HCT116 (cell line): ENCODE measurements around the gene PCCA. TPM values are rescaled to one million over a fixed set of nuclear protein-coding genes. Genes with fewer than 3 reads are reported as not detected.

Source experiments
- ATAC-seq: fragments of 200-7000 bp; cut with Tn5 transposase; 2 replicates; pipeline ENCODE4 v1.9.1; 2020; ENCODE audit warnings: mild to moderate bottlenecking, moderate library complexity
- BruUV-seq: library from RNA; stranded (reverse); fragments of 400-500 nt; replicated peaks from 2 replicates; lab custom pipeline; 2021; lab: Mats Ljungman, UMichigan
- CTCF ChIA-PET: fragments of 300-600 bp; sonication (Branson Sonifier 250); formaldehyde crosslinking; loops from one replicate; lab custom pipeline; 2021; ENCODE audit warnings: antibody characterized with exemption; lab: Charles Lee
- POLR2A ChIA-PET: fragments of 300-600, 350-600 bp; sonication (Branson Sonifier 250); formaldehyde crosslinking; loops from one replicate; lab custom pipeline; 2021; ENCODE audit warnings: antibody characterized with exemption; lab: Charles Lee
- RAD21 ChIA-PET, 2 experiments: fragments of 300-600 bp; sonication (Branson Sonifier 250); formaldehyde crosslinking; loops; one replicate each; lab custom pipeline; 2023; ENCODE audit warnings: low total read pairs in 2 of 2; ENCODE audit not compliant: uncharacterized antibody in 2 of 2, unreplicated experiment in 2 of 2, low non-redundant PET in 1 of 2; lab: Charles Lee
- DNase-seq: peaks from one replicate; pipeline ENCODE4 v3.0.0-alpha.2; 2010; ENCODE audit warnings: low read depth, low spot score
- H2AFZ ChIP-seq: fragments of 200-600 bp; shearing (Covaris generic), sonication (generic); 2 replicates; pipeline ENCODE4 v1.6.1; 2017; ENCODE audit warnings: low read depth, mixed run types, mixed read lengths, antibody characterized with exemption, low read length; ENCODE audit not compliant: poor library complexity, severe bottlenecking
- H3K27ac ChIP-seq: 2 replicates; pipeline ENCODE4 v1.5.1; 2012; ENCODE audit warnings: low read depth, low read length
- H3K27me3 ChIP-seq: fragments of 200-600 bp; sonication (generic); 2 replicates; pipeline ENCODE4 v1.6.1; 2016; ENCODE audit warnings: mixed run types, low read length, mixed read lengths; ENCODE audit not compliant: insufficient read depth
- H3K36me3 ChIP-seq, 2 experiments: fragments of 200-500 bp in 1 of 2; fragments of 200-600 bp in 1 of 2; sonication (Bioruptor generic) in 1 of 2; sonication (generic) in 1 of 2; 2 replicates each; pipeline versions ENCODE4 v1.5.1 to v1.6.1; 2014 to 2016; ENCODE audit warnings: low read length in 2 of 2, inconsistent platforms in 1 of 2, mixed read lengths in 1 of 2, mixed run types in 1 of 2; ENCODE audit not compliant: insufficient read depth in 2 of 2, control insufficient read depth in 1 of 2
- H3K4me1 ChIP-seq, 2 experiments: fragments of 200-600 bp in 1 of 2; sonication (generic) in 1 of 2; 2 replicates each; pipeline versions ENCODE4 v1.5.1 to v1.6.1; 2012 to 2017; ENCODE audit warnings: low read length in 2 of 2, inconsistent platforms in 1 of 2, mild to moderate bottlenecking in 1 of 2, mixed read lengths in 1 of 2, mixed run types in 1 of 2, moderate library complexity in 1 of 2; ENCODE audit not compliant: insufficient read depth in 2 of 2, control insufficient read depth in 1 of 2
- H3K4me2 ChIP-seq: fragments of 200-600 bp; sonication (generic); 2 replicates; pipeline ENCODE4 v1.6.1; 2017; ENCODE audit warnings: mixed run types, low read length, mixed read lengths
- H3K4me3 ChIP-seq, 2 experiments: fragments of 200-600 bp in 1 of 2; sonication (generic) in 1 of 2; replicated peaks in 1 of 2; 2 replicates each; pipeline ENCODE4 v1.5.1; 2011 to 2016; ENCODE audit warnings: low read length in 2 of 2, control low read depth in 1 of 2, low read depth in 1 of 2, mild to moderate bottlenecking in 1 of 2, mixed read lengths in 1 of 2, mixed run types in 1 of 2
- H3K79me2 ChIP-seq: fragments of 200-600 bp; sonication (generic); 2 replicates; pipeline ENCODE4 v1.6.1; 2017; ENCODE audit warnings: mild to moderate bottlenecking, mixed run types, low read length, moderate library complexity, mixed read lengths; ENCODE audit not compliant: insufficient read depth
- H3K9ac ChIP-seq: fragments of 200-600 bp; sonication (generic); 2 replicates; pipeline ENCODE4 v1.6.1; 2016; ENCODE audit warnings: low read length, mixed read lengths
- H3K9me2 ChIP-seq: fragments of 200-600 bp; sonication (generic), shearing (Covaris generic); 2 replicates; pipeline ENCODE4 v1.6.1; 2017; ENCODE audit warnings: mixed run types, mild to moderate bottlenecking, moderate library complexity; ENCODE audit not compliant: insufficient read depth
- H3K9me3 ChIP-seq, 2 experiments: fragments of 200-500 bp in 1 of 2; fragments of 200-600 bp in 1 of 2; sonication (Bioruptor generic) in 1 of 2; sonication (generic) in 1 of 2; 2 replicates each; pipeline ENCODE4 v1.6.1; 2014 to 2017; ENCODE audit warnings: low read length in 2 of 2, mixed read lengths in 2 of 2, inconsistent platforms in 1 of 2, low read depth in 1 of 2, mild to moderate bottlenecking in 1 of 2, mixed run types in 1 of 2, moderate library complexity in 1 of 2; ENCODE audit not compliant: control insufficient read depth in 1 of 2, insufficient read depth in 1 of 2
- H4K20me1 ChIP-seq: fragments of 200-600 bp; sonication (generic), shearing (Covaris generic); 2 replicates; pipeline ENCODE4 v1.6.1; 2017; ENCODE audit warnings: mixed run types, mild to moderate bottlenecking, moderate library complexity; ENCODE audit not compliant: insufficient read depth
- ATF3 ChIP-seq: IDR thresholded peaks from 2 replicates; pipeline ENCODE4 v1.6.1; 2012
- CBX3 ChIP-seq: IDR thresholded peaks from 2 replicates; pipeline ENCODE4 v1.6.1; 2012; ENCODE audit warnings: low read depth
- CEBPB ChIP-seq: IDR thresholded peaks from 2 replicates; pipeline ENCODE4 v1.6.1; 2012; ENCODE audit warnings: low read depth
- EGR1 ChIP-seq: IDR thresholded peaks from 2 replicates; pipeline ENCODE4 v1.6.1; 2012; ENCODE audit warnings: low read depth
- ELF1 ChIP-seq: IDR thresholded peaks from 2 replicates; pipeline ENCODE4 v1.6.1; 2012; ENCODE audit warnings: low read depth, borderline replicate concordance
- EZH2 ChIP-seq: fragments of 200-600 bp; sonication (generic); IDR thresholded peaks from 2 replicates; pipeline ENCODE4 v1.6.1; 2017; ENCODE audit warnings: antibody characterized with exemption, mixed run types
- EZH2phosphoT487 ChIP-seq: fragments of 200-600 bp; IDR thresholded peaks from 2 replicates; pipeline ENCODE4 v1.6.1; 2018; ENCODE audit warnings: antibody characterized with exemption, borderline replicate concordance
- FOSL1 ChIP-seq: IDR thresholded peaks from 2 replicates; pipeline ENCODE4 v1.6.1; 2012; ENCODE audit warnings: low read depth
- JUND ChIP-seq: IDR thresholded peaks from 2 replicates; pipeline ENCODE4 v1.6.1; 2012
- MAX ChIP-seq: IDR thresholded peaks from 2 replicates; pipeline ENCODE4 v1.6.1; 2012
- POLR2A ChIP-seq: IDR thresholded peaks from 2 replicates; pipeline ENCODE4 v1.7.0; 2011; ENCODE audit warnings: borderline replicate concordance; ENCODE audit not compliant: insufficient read depth, insufficient read length; ENCODE audit errors: extremely low read depth
- POLR2AphosphoS5 ChIP-seq: IDR thresholded peaks from 2 replicates; pipeline ENCODE4 v1.6.1; 2011; ENCODE audit warnings: mild to moderate bottlenecking, low read depth, low read length, moderate library complexity
- REST ChIP-seq: IDR thresholded peaks from 2 replicates; pipeline ENCODE4 v1.6.1; 2012; ENCODE audit warnings: low read depth
- SIN3A ChIP-seq: IDR thresholded peaks from 2 replicates; pipeline ENCODE4 v1.6.1; 2012; ENCODE audit warnings: low read depth
- SRF ChIP-seq: IDR thresholded peaks from 2 replicates; pipeline ENCODE4 v1.6.1; 2012; ENCODE audit warnings: low read depth
- TCF7L2 ChIP-seq: IDR thresholded peaks from 2 replicates; pipeline ENCODE4 v1.7.0; 2011; ENCODE audit warnings: borderline replicate concordance, inconsistent platforms; ENCODE audit not compliant: insufficient read depth, insufficient read length; ENCODE audit errors: extremely low read depth
- YY1 ChIP-seq: IDR thresholded peaks from 2 replicates; pipeline ENCODE4 v1.6.1; 2011; ENCODE audit warnings: low read length, low read depth, moderate library complexity, mild to moderate bottlenecking; ENCODE audit not compliant: insufficient replicate concordance; ENCODE audit errors: extremely low read depth
- ZFX ChIP-seq: fragments of 450-650 bp; IDR thresholded peaks from 2 replicates; pipeline ENCODE4 v1.6.1; 2017
- ZNF274 ChIP-seq: fragments of 200-500 bp; sonication (Bioruptor generic); IDR thresholded peaks from 2 replicates; pipeline ENCODE4 v1.6.1; 2014; ENCODE audit warnings: mild to moderate bottlenecking, low read depth, low read length, inconsistent platforms
- intact Hi-C: fragments of 100-400 bp; cut with micrococcal nuclease; formaldehyde crosslinking; loops from 2 replicates; pipeline ENCODE4 v1.10.0; 2022
- total RNA-seq: library from RNA; stranded (reverse); gene quantifications from one replicate; pipeline ENCODE4 v1.2.1, GENCODE V29; 2021; ENCODE audit not compliant: unreplicated experiment

The PCCA gene
- total RNA-seq, 1 experiment from 2014 or later, result 23.0 TPM

- intact Hi-C loops, result no loop called here
- no peak overlapping the region for H3K9ac ChIP-seq
- no peak for ATAC-seq
- CTCF ChIA-PET, result no interaction called here
- POLR2A ChIA-PET, result no interaction called here
- no peak for DNase-seq
- H3K27me3 ChIP-seq, result no peaks in the 10 kb centered on the region
- H3K4me2 ChIP-seq, result no peak overlapping the region
- no peaks in the 10 kb centered on the region for H3K9me2 ChIP-seq
- RAD21 ChIA-PET, result no interaction called here
- BruUV-seq, result no TSS peak
- no peaks in the 10 kb centered on the region for H3K79me2 ChIP-seq
- no peaks in the 10 kb centered on the region for H3K36me3 ChIP-seq
- H3K4me3 ChIP-seq, result no peak overlapping the region
- H3K4me1 ChIP-seq, result peaks cover 3 to 10% of the 10 kb centered on the region in 2 experiments; a peak in 2 of 4 replicates
- H3K9me3 ChIP-seq, result no peaks in the 10 kb centered on the region
- TF ChIP-seq ATF3 (no peak), CEBPB (no peak), SIN3A (no peak), ZFX (no peak), JUND (no peak), TCF7L2 (no peak), ZNF274 (no peak), EZH2phosphoT487 (no peak), FOSL1 (no peak), POLR2AphosphoS5 (no peak), REST (no peak), EZH2 (no peak), CBX3 (no peak), ELF1 (no peak), POLR2A (no peak), MAX (no peak), YY1 (no peak), SRF (no peak), EGR1 (no peak)
- no peak overlapping the region for H2AFZ ChIP-seq
- no peaks in the 10 kb centered on the region for H4K20me1 ChIP-seq
- H3K27ac ChIP-seq, result no peak overlapping the region
Measured at GRCh38 chr13:100129605-100130004, 40.7 kb downstream of the PCCA start.
